Measurements from ENCODE around the gene PPP2R3B. TPM values are rescaled to one million over a fixed set of nuclear protein-coding genes. Genes with fewer than 3 reads are reported as not detected.

The PPP2R3B gene
- total RNA-seq, 1 donor from 2014 or later: 65.2 TPM

DNA sequence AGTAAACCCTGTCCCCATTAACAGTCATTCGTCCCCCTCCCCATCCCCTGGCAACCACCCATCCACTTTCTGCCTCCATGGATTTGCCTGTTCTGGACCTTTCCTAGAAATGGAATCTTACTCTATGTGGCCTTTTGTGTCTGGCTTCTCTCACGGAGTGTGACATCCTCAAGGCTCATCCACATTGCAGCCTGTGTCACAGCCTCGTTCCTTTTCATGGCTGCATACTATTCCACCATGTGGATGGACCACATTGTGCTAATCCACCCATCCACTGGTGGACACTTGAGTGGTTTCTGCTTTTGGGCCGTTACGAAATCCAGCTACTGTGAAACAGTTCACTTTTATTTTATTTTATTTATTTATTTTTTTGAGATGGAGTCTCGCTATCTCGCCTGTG lies 8.1 kb upstream of the PPP2R3B start:
- no peaks in the 10 kb centered on the region for H3K27me3 Mint-ChIP-seq (ENCODE audit: low read depth)
- H3K4me1 Mint-ChIP-seq: peaks cover 2% of the 10 kb centered on the region
- H3K9me3 Mint-ChIP-seq: no peaks in the 10 kb centered on the region
- H3K36me3 Mint-ChIP-seq: no peaks in the 10 kb centered on the region
- DNase-seq (ENCODE audit: low spot score in 2 of 2, unreplicated experiment in 2 of 2): no peak
- H3K27ac Mint-ChIP-seq: no peak overlapping the region
- H3K4me3 Mint-ChIP-seq: no peak overlapping the region
- TF ChIP-seq, protein P1, sequence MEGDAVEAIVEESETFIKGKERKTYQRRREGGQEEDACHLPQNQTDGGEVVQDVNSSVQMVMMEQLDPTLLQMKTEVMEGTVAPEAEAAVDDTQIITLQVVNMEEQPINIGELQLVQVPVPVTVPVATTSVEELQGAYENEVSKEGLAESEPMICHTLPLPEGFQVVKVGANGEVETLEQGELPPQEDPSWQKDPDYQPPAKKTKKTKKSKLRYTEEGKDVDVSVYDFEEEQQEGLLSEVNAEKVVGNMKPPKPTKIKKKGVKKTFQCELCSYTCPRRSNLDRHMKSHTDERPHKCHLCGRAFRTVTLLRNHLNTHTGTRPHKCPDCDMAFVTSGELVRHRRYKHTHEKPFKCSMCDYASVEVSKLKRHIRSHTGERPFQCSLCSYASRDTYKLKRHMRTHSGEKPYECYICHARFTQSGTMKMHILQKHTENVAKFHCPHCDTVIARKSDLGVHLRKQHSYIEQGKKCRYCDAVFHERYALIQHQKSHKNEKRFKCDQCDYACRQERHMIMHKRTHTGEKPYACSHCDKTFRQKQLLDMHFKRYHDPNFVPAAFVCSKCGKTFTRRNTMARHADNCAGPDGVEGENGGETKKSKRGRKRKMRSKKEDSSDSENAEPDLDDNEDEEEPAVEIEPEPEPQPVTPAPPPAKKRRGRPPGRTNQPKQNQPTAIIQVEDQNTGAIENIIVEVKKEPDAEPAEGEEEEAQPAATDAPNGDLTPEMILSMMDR (IDR thresholded peaks at IDR 0.05; ENCODE audit: unreplicated experiment): no peak

DNA sequence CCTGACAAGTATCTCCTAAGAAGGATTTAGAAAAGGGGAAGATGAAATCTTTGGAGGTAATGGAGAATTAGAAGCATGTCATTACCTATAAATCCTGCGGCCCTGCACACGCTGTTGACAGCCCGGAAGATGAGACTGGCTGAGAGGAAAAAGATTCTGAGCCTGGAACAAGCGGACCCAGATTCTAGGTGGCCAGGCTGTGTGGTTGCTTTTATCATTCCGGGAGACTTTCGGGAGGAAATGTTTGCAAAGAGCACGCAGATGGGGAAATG lies 5.8 kb upstream of the PPP2R3B start:
- H3K27me3 Mint-ChIP-seq (ENCODE audit: low read depth): no peaks in the 10 kb centered on the region
- H3K4me3 Mint-ChIP-seq: no peak overlapping the region
- no peaks in the 10 kb centered on the region for H3K9me3 Mint-ChIP-seq
- H3K27ac Mint-ChIP-seq: no peak overlapping the region
- H3K4me1 Mint-ChIP-seq: peaks cover under 1% of the 10 kb centered on the region
- H3K36me3 Mint-ChIP-seq: no peaks in the 10 kb centered on the region
- TF ChIP-seq, protein P1 (IDR thresholded peaks at IDR 0.05; ENCODE audit: unreplicated experiment): no peak
- no peak for DNase-seq (ENCODE audit: low spot score in 2 of 2, unreplicated experiment in 2 of 2)

GRCh38 chrX:391717-392574 lies 5.2 kb upstream of the PPP2R3B start:
- Mint-ChIP-seq H3K9me3 (no peaks in the 10 kb centered on the region), H3K4me3 (no peak overlapping the region), H3K27ac (no peak overlapping the region), H3K36me3 (no peaks in the 10 kb centered on the region), H3K27me3 (ENCODE audit: low read depth) (no peaks in the 10 kb centered on the region), H3K4me1 (peaks cover 1% of the 10 kb centered on the region)
- DNase-seq (ENCODE audit: low spot score in 2 of 2, unreplicated experiment in 2 of 2): no peak
- TF ChIP-seq, protein P1 (IDR thresholded peaks at IDR 0.05; ENCODE audit: unreplicated experiment): no peak

DNA sequence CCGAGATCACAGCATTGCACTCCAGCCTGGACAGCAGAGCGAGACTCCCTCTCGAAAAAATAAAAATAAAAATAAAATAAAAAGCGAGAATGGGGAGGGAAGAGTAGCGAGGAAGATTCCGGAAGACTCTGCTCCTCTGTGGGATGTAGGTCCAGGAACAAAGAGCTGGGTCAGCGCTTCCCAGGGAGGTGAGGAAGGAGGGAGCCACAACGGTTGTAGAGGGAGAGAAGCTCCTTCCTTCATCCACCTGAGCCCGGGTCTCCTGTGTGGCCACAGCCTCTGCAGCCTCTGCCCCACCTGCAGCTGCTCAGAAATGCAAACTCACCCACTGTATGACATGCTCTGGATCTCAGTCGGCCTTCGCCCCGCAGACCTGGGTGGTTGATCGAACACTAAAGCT lies 3.8 kb upstream of the PPP2R3B start:
- TF ChIP-seq, protein P1 (IDR thresholded peaks at IDR 0.05; ENCODE audit: unreplicated experiment): no peak

DNA sequence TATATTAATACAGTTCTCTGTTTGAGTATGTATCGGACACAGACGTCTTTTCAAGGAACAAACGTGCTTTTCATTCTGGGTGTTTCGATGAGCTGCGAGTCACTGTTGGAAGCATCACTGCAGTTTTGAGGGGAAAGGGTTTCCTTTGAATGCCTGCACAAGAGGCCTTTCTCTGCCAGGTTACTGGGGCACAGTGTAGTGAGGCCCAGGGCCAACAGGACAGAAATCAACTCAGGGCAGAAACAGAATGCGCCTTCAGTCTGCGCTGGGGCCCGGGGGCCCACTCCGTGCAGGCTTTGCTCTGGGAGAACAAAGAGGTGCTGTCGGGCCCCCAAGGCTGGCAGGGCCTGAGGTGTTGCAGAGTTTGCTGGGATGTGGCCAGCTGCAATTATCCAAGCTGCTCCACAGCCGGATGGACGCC lies 2.3 kb upstream of the PPP2R3B start:
- DNase-seq (ENCODE audit: low spot score in 2 of 2, unreplicated experiment in 2 of 2): no peak
- Mint-ChIP-seq H3K4me3 (no peak overlapping the region), H3K9me3 (no peaks in the 10 kb centered on the region), H3K27ac (no peak overlapping the region), H3K27me3 (ENCODE audit: low read depth) (no peaks in the 10 kb centered on the region), H3K4me1 (peaks cover 2% of the 10 kb centered on the region), H3K36me3 (no peaks in the 10 kb centered on the region)
- TF ChIP-seq, protein P1 (IDR thresholded peaks at IDR 0.05; ENCODE audit: unreplicated experiment): no peak

More for the DNA sequence above, 3.8 kb upstream of the PPP2R3B start:
- no peak for DNase-seq (ENCODE audit: low spot score in 2 of 2, unreplicated experiment in 2 of 2)
- Mint-ChIP-seq H3K27me3 (ENCODE audit: low read depth) (no peaks in the 10 kb centered on the region), H3K4me1 (peaks cover 2% of the 10 kb centered on the region), H3K4me3 (no peak overlapping the region), H3K27ac (no peak overlapping the region), H3K36me3 (no peaks in the 10 kb centered on the region), H3K9me3 (no peaks in the 10 kb centered on the region)
